ENCODE data around the gene POLD1. TPM values are rescaled to one million over a fixed set of nuclear protein-coding genes. Genes with fewer than 3 reads are reported as not detected.

The POLD1 gene
- total and polyA plus RNA-seq, 2 experiments from 2014 or later, result 18.2 to 32.6 TPM

DNA sequence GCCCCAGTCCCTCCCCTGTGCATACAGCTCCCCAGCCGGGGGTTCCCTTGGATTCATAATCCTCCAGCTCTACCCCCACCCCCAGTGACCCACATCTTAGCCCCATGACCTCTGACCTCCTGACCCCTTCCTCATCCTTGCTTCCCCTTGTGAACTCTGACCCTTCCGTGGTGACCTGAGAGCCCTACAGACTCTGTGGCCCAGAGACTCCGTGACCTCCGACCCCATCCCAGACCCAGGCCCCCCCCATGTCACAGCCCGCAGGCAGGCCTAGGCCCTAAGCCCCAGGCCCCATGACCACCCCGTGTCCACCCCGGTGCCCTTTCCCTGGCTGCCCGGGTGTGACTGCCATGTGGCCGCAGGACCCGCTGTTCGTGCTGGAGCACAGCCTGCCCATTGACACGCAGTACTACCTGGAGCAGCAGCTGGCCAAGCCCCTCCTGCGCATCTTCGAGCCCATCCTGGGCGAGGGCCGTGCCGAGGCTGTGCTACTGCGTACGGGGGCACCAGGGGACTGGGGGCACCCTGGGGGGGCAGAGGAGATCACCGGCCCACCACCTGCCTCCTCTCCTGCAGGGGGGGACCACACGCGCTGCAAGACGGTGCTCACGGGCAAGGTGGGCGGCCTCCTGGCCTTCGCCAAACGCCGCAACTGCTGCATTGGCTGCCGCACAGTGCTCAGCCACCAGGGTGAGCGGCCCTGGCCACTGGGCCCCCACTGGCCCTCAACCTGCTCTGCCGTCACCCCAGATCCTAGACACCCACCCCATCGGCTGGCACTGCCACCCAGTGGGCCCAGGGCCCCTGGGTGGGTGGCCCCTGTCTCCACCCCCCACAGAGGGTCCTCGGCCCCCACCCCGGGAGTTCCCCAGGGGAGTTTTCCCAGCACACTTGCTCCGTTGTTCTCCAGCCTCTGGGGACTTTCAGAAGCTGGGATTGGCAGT is 32.2 kb downstream of the POLD1 start:
- H3K4me2 ChIP-seq, result no peak overlapping the region
- no peak overlapping the region for H2AFZ ChIP-seq
- peak; percentile 6 for DNase-seq (ENCODE audit: low spot score)
- no peaks in the 10 kb centered on the region for H3K9me3 ChIP-seq (ENCODE audit: low read depth)
- no peak overlapping the region for H3K27ac ChIP-seq
- peaks cover 7% of the 10 kb centered on the region for H3K4me1 ChIP-seq (ENCODE audit: insufficient read depth)
- no peak overlapping the region for H3K4me3 ChIP-seq
- H3K36me3 ChIP-seq (replicated peaks; ENCODE audit: insufficient read depth, low read depth), result no peaks in the 10 kb centered on the region
- no peak for TF ChIP-seq EZH2 (IDR thresholded peaks at IDR 0.05; ENCODE audit: borderline replicate concordance)
- TF ChIP-seq EZH2phosphoT487 (IDR thresholded peaks at IDR 0.05; ENCODE audit: low read depth, severe bottlenecking, unreplicated experiment), result no peak
- TF ChIP-seq, protein P1, sequence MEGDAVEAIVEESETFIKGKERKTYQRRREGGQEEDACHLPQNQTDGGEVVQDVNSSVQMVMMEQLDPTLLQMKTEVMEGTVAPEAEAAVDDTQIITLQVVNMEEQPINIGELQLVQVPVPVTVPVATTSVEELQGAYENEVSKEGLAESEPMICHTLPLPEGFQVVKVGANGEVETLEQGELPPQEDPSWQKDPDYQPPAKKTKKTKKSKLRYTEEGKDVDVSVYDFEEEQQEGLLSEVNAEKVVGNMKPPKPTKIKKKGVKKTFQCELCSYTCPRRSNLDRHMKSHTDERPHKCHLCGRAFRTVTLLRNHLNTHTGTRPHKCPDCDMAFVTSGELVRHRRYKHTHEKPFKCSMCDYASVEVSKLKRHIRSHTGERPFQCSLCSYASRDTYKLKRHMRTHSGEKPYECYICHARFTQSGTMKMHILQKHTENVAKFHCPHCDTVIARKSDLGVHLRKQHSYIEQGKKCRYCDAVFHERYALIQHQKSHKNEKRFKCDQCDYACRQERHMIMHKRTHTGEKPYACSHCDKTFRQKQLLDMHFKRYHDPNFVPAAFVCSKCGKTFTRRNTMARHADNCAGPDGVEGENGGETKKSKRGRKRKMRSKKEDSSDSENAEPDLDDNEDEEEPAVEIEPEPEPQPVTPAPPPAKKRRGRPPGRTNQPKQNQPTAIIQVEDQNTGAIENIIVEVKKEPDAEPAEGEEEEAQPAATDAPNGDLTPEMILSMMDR (IDR thresholded peaks at IDR 0.05; ENCODE audit: poor library complexity), result no peak
- H3K79me2 ChIP-seq, result no peaks in the 10 kb centered on the region
- H4K20me1 ChIP-seq (ENCODE audit: insufficient read depth, poor library complexity, severe bottlenecking), result no peaks in the 10 kb centered on the region
- H3K27me3 ChIP-seq, result peaks cover 26% of the 10 kb centered on the region
- H3K9me2 ChIP-seq (replicated peaks; ENCODE audit: insufficient read depth), result no peaks in the 10 kb centered on the region
- WGBS (ENCODE audit: low lambda C conversion rate, missing lambda C conversion rate), result 94% methylated on average over 20 of the region's 35 CpGs

DNA sequence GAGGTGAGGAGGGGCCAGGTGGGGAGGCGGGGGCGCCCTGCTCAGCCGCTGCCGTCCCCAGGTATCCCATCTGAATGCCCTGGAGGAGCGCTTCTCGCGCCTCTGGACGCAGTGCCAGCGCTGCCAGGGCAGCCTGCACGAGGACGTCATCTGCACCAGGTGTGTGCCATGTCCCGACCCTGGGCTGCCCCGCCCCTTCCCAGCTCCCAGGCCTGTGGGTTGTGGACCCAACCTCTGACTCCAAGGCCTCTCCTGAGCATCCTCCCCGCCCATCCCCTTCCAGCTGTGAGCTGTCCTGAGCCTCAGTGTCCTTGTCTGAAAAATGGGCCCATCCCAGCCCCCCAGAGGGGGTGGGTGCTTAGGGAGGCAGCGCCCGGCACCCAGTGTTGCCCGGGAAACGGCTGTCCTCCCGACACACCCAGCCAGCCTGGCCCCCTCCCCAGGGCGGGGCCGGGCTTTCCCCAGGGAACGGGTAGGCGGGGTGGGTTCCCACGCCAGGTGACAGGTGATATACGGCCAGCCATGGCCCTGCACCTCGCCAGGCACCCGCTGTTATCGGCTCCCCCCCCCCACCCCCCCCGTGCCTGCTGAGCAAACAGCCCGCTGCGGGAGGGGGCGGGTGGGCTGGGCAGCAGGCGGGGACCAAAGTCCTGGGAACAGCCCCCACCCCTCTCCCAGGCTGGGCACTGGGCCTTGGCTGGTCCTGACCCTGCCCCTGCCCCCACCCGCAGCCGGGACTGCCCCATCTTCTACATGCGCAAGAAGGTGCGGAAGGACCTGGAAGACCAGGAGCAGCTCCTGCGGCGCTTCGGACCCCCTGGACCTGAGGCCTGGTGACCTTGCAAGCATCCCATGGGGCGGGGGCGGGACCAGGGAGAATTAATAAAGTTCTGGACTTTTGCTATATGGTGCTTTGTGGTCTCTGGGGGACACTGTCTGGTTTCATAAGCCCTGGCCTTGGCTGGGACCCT is 33.2 kb downstream of the POLD1 start:
- Histone ChIP-seq H3K4me1 (ENCODE audit: insufficient read depth) (peaks cover 7% of the 10 kb centered on the region), H4K20me1 (ENCODE audit: insufficient read depth, poor library complexity, severe bottlenecking) (no peaks in the 10 kb centered on the region), H3K27me3 (peaks cover 26% of the 10 kb centered on the region), H3K9me2 (replicated peaks; ENCODE audit: insufficient read depth) (no peaks in the 10 kb centered on the region), H3K4me2 (no peak overlapping the region), H3K27ac (no peak overlapping the region), H3K9me3 (ENCODE audit: low read depth) (no peaks in the 10 kb centered on the region), H3K4me3 (no peak overlapping the region), H3K79me2 (no peaks in the 10 kb centered on the region), H2AFZ (no peak overlapping the region), H3K36me3 (replicated peaks; ENCODE audit: insufficient read depth, low read depth) (no peaks in the 10 kb centered on the region)
- TF ChIP-seq, protein P1 (IDR thresholded peaks at IDR 0.05; ENCODE audit: poor library complexity), result no peak
- no peak for TF ChIP-seq EZH2 (IDR thresholded peaks at IDR 0.05; ENCODE audit: borderline replicate concordance)
- no peak for TF ChIP-seq EZH2phosphoT487 (IDR thresholded peaks at IDR 0.05; ENCODE audit: low read depth, severe bottlenecking, unreplicated experiment)
- 87% methylated on average over 18 of the region's 42 CpGs for WGBS (ENCODE audit: low lambda C conversion rate, missing lambda C conversion rate)
- peak; percentile 44 for DNase-seq (ENCODE audit: low spot score)

DNA sequence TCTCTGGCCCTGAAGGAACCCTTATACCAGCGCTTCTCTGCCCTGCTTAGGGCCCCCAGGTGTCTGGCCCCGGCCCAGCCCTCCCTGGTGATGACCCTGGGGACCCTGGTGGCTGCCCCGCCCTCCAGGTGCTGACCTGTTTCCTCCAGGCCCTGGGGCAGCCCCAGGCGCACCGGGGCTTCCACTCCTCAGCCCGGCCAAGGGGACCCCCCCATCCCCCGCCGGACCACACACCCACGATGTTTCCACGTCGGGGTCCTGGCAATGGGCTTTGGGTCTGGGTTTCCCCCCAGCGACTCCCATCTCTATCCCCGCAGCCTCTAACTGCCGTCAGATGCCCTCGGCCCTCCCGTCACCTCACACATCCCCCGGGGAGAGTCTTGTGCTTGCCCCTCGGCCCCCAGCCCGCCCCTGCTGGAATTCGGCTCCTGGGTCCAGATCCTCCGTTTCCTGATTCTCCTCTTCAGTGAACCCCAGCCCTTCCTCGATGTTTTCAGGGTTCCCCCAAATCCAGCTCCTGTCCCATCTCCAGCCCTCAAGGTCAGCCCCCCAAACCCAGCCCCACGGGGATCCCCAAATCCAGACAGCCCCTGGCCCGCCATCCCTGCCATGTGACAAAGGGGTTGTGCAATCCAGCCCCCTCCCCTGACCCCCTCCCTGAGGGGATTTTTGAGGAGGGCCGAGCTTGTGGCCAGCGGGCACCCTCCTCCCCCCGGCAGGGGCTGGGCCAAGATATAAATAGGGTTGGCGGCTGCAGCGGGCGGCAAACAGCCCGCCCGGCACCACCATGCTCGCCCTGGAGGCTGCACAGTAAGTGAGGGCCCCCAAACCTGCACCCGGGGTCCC is 34.3 kb downstream of the POLD1 start, which contains the start of gene SPIB:
Gene SPIB (plus strand): TSS at position 763 of the 846 bp plus-strand sequence. CDS start 25 bp downstream, at position 788.
- Histone ChIP-seq H3K9me2 (replicated peaks; ENCODE audit: insufficient read depth) (no peaks in the 10 kb centered on the region), H3K9me3 (ENCODE audit: low read depth) (no peaks in the 10 kb centered on the region), H3K4me3 (no peak within 1 kb of the TSS), H3K27ac (no peak within 1 kb of the TSS), H3K79me2 (no peaks in the 10 kb centered on the region), H3K4me1 (ENCODE audit: insufficient read depth) (peaks cover 7% of the 10 kb centered on the region), H3K4me2 (no peak within 1 kb of the TSS), H3K36me3 (replicated peaks; ENCODE audit: insufficient read depth, low read depth) (no peaks in the 10 kb centered on the region), H3K27me3 (peaks cover 26% of the 10 kb centered on the region), H2AFZ (no peak within 1 kb of the TSS), H4K20me1 (ENCODE audit: insufficient read depth, poor library complexity, severe bottlenecking) (no peaks in the 10 kb centered on the region)
- TF ChIP-seq, protein P1 (IDR thresholded peaks at IDR 0.05; ENCODE audit: poor library complexity), result no peak
- TF ChIP-seq EZH2phosphoT487 (IDR thresholded peaks at IDR 0.05; ENCODE audit: low read depth, severe bottlenecking, unreplicated experiment), result no peak
- TF ChIP-seq EZH2 (IDR thresholded peaks at IDR 0.05; ENCODE audit: borderline replicate concordance), result peak; percentile 70
- DNase-seq (ENCODE audit: low spot score), result peak; percentile 12
- 30% methylated on average over 26 of the region's 34 CpGs for WGBS (ENCODE audit: low lambda C conversion rate, missing lambda C conversion rate)

Measured in hepatocyte (in vitro differentiated cells).